NCI-H187 treated with DMSO at 0.1 percent for 48 hours (cell line): ENCODE results near the gene EXOSC10.
A peak's percentile ranks its signal among the peaks of the same experiment; 100 is the strongest.
"Not testable (repeated sequence)": the region's sequence is repeated elsewhere in the genome, so short reads cannot be mapped to it uniquely, and the experiment has no call there.

Experiments used
- DNase-seq: peaks from one replicate; lab custom pipeline; 2025; lab: John Stamatoyannopoulos, UW

The EXOSC10 gene

GRCh38 chr1:11061652-11062365 is 37.9 kb downstream of the EXOSC10 start:
- no peak for DNase-seq

DNA sequence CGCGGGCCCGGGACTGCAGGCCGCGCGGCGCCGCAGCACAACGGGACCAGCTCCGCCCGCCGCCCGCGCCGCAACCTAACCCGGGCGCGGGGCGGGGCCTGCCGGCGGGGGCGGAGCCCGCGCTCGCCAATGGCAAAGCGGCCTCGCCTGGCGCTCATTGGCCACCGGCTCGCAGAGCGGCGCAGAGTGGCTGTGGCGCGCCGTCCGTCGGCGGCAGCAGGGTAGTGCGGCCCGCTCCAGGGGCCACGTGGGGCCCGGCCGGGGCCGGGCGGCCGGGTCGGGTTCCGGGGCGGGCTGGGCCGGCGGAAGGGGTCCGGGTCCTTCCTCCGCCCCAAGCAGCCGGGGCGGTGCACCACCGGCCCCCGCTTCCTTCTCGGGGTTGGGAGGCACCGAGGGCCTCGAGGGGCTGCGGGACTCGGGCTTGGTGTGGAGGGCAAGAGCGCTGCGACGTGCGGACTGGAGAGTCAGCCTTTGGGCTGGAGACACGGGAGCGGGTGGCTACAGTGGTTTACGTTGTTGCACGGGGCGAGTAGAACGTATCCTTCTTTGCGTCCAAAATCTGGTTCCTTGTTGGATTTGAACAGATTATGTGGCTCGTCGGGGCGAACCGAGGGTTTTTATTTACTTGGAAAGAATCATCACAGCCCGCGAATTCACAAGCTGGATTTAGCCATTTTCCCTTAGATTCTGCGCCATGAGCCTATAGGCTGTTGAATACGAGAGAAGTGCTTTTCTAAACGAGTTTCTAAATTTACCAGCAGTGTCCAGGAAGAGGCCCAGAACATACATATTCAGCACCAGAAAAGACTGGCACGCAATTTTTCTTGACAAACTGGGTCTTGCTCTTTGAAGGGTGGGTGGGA is 39.5 kb downstream of the EXOSC10 start, which contains the start of gene SRM:
SRM (minus strand) TSS at position 51 of the 863 bp plus-strand sequence. CDS start 75 bp downstream, outside the sequence.
- peak; percentile 27 for DNase-seq

- DNase-seq: no peak
Observed at GRCh38 chr1:11059155-11059967, 40.3 kb downstream of the EXOSC10 start.

GRCh38 chr1:11058595-11059154 is 41.0 kb downstream of the EXOSC10 start:
- DNase-seq: no peak

DNA sequence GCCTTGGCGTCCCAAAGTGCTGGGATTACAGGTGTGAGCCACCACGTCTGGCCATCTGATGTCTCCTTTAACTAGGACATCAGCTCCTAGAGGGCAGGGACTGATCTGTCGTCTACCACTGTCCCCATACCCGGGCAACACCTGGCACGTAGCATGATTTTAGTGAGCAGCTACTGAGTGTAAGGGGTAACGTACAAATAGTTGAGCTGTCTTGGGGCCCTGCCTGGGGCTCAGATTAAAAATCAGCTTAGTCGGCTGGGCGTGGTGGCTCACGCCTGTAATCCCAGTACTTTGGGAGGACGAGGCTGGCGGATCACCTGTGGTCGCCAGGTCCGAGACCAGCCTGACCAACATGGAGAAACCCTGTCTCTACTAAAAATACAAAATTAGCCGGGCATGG is 41.6 kb downstream of the EXOSC10 start:
- DNase-seq: no peak

GRCh38 chr1:11057477-11057876 is 42.2 kb downstream of the EXOSC10 start:
- DNase-seq: no peak

DNA sequence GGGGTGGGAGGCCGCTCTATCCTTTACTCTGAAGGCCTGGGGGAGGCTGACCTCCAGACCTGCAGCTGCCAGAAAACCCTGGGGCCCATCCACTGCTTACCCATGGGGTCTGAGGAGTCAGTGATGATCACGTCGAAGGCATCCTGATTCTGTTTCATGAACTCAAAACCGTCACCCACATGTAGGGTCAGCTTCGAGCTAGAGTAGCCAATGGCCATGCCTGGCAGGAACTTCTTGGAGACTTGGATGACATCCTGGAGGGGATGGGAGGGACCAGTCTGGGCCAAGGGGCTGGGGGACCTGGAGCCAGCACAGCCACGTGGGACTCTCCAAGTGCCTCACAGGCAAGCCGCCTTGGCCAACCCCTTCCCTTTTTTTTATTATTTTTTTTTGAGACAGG is 43.2 kb downstream of the EXOSC10 start:
- DNase-seq: no peak

GRCh38 chr1:11055676-11056075 is 44.0 kb downstream of the EXOSC10 start:
- DNase-seq: no peak

DNA sequence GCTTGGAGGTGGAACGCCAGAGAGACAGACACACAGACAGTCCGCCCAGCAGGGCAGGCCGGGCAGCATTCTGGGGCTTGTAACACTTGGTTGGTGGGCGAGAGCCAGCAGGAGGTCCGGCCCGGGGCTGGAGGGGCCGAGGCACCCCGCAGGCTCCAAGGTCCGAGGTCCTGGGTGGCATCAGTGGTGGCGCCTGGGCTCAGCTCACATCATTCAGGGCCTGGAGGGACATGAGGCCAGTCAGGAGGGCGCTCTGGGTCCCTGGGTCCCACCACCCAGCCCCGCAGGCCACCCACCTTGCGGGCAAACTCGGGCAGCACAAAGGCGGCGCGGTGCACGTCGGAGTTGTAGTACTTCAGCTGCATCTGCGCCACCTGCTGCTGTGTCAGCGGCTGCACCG is 45.0 kb downstream of the EXOSC10 start:
- DNase-seq: no peak

- DNase-seq: no peak
Observed at GRCh38 chr1:11054181-11054580, 45.5 kb downstream of the EXOSC10 start.

GRCh38 chr1:11053758-11054137 is 45.9 kb downstream of the EXOSC10 start:
- DNase-seq: no peak

- no peak for DNase-seq
Observed at GRCh38 chr1:11052839-11053757, 46.6 kb downstream of the EXOSC10 start.

GRCh38 chr1:11051781-11052511 is 47.7 kb downstream of the EXOSC10 start:
- no peak for DNase-seq

GRCh38 chr1:11051121-11051520 is 48.5 kb downstream of the EXOSC10 start:
- DNase-seq: not testable (repeated sequence)

DNA sequence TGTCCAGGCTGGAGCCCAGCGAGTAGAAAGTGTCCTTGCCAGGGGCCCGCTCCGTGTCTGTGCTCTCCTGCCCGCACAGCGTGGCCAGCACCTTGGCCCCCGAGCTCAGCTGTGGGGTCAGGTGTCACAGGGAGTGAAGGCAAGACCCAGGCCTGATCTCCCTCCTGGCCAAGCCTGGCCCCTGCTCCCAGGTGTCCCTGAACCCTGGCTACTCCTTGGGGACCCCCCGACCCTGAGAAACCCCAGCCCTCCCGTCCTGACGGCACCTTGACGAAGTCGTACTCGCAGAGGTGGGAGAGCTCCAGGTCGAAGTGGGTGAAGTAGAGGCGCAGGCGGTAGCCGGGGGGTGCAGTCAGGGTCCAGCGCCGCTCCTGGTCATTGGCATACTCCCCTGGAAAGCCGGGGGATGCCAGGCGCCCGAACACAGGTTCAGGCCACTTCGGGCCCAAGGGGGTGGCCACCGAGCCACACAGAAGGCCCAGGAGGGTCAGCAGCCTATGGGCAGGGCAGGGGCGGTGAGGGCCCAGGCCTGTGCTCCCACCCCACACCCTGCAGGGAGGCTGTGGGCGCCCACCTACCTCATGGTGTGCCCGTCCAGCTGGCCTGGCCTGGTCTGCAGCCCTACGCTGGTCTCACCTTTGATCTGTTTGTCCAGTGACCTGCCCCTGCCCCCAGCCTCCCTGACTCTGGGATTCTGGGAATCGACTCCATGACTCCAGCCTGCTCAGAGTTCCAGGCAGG is 52.9 kb downstream of the EXOSC10 start, which contains the start of gene MASP2:
MASP2 (minus strand) TSS at position 615 of the 741 bp plus-strand sequence; CDS start at position 583, 32 bp downstream.
- no peak for DNase-seq

DNA sequence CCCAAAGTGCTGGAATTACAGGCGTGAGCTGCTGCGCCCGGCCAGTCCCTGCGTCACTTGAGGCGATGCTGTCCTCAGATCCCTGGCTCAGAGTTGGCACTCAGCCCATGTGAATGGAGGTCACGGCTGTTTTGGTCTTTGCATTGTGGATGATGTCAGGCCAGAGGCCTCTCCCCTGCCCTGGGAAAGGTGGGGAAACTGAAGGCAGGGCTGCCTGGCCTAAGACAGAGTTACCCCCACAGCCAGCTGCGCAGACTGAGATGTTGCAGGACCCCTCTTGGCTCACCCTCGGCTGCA is 53.5 kb downstream of the EXOSC10 start:
- no peak for DNase-seq

GRCh38 chr1:11045428-11046269 is 54.0 kb downstream of the EXOSC10 start:
- DNase-seq: no peak

GRCh38 chr1:11044849-11045427 is 54.7 kb downstream of the EXOSC10 start:
- DNase-seq: no peak
